Ovary (tissue), 3 donors: ENCODE results near the gene TRIM43B.
"Not testable (repeated sequence)": the region's sequence is repeated elsewhere in the genome, so short reads cannot be mapped to it uniquely, and the experiment has no call there.

Experiments used
- CTCF ChIP-seq, 3 donors: fragments of 450-650 bp in 2 of 3; fragments of 200-600 bp in 1 of 3; IDR thresholded peaks; one replicate each; pipeline versions ENCODE4 v1.5.1 to v1.8.0; 2016 to 2022; ENCODE audit warnings: antibody characterized with exemption in 3 of 3, mild to moderate bottlenecking in 1 of 3
- EP300 ChIP-seq: sonication (generic); formaldehyde crosslinking; IDR thresholded peaks from one replicate; pipeline ENCODE4 v1.6.1; 2017; ENCODE audit warnings: antibody characterized with exemption
- POLR2A ChIP-seq: fragments of 450-650 bp; IDR thresholded peaks from one replicate; pipeline ENCODE4 v1.6.1; 2017; ENCODE audit warnings: antibody characterized with exemption, mild to moderate bottlenecking, moderate library complexity
- donor health status: DM: no; HTN: no; CAD: no.

GRCh38 chr2:95445317-95445716 lies 39.2 kb downstream of the TRIM43B start:
- TF ChIP-seq EP300; CTCF (IDR thresholded peaks at IDR 0.05); POLR2A: not testable (repeated sequence)
